ENCODE measurements around the gene GRSF1.
A peak's percentile ranks its signal among the peaks of the same experiment; 100 is the strongest.
"Not testable (repeated sequence)": the region's sequence is repeated elsewhere in the genome, so short reads cannot be mapped to it uniquely, and the experiment has no call there.

GRSF1 gene

GRCh38 chr4:70831293-70831692, 8.4 kb downstream of the GRSF1 start:
- DNase-seq: no peak

- no peak for DNase-seq
These were observed 9.6 kb downstream of the GRSF1 start for GRCh38 chr4:70830054-70830453.

GRCh38 chr4:70829492-70829891, 10.2 kb downstream of the GRSF1 start:
- no peak for DNase-seq

GRCh38 chr4:70829015-70829414, 10.7 kb downstream of the GRSF1 start:
- no peak for DNase-seq

GRCh38 chr4:70818921-70819320, 20.8 kb downstream of the GRSF1 start:
- no peak for DNase-seq

- DNase-seq: peak; percentile 85
These were observed 21.4 kb downstream of the GRSF1 start for GRCh38 chr4:70818173-70818855.

GRCh38 chr4:70816894-70817293, 22.8 kb downstream of the GRSF1 start:
- no peak for DNase-seq

- no peak for DNase-seq
These were observed 24.3 kb downstream of the GRSF1 start for GRCh38 chr4:70815370-70815769.

GRCh38 chr4:70808151-70808550, 31.5 kb downstream of the GRSF1 start:
- DNase-seq: peak; percentile 57

GRCh38 chr4:70802928-70803580, 36.6 kb downstream of the GRSF1 start:
- no peak for DNase-seq

- DNase-seq: no peak
These were observed 38.4 kb downstream of the GRSF1 start for GRCh38 chr4:70801265-70801809.

GRCh38 chr4:70793626-70794025, 46.1 kb downstream of the GRSF1 start:
- DNase-seq: no peak

- no peak for DNase-seq
These were observed 51.0 kb downstream of the GRSF1 start for GRCh38 chr4:70788733-70789132.

- DNase-seq: no peak
These were observed 52.2 kb downstream of the GRSF1 start for GRCh38 chr4:70787496-70787895.

GRCh38 chr4:70783096-70783495, 56.6 kb downstream of the GRSF1 start:
- no peak for DNase-seq

GRCh38 chr4:70778888-70779422, 60.7 kb downstream of the GRSF1 start:
- DNase-seq: no peak

GRCh38 chr4:70772929-70773555, 66.6 kb downstream of the GRSF1 start:
- peak; percentile 38 for DNase-seq

- not testable (repeated sequence) for DNase-seq
These were observed 70.3 kb downstream of the GRSF1 start for GRCh38 chr4:70769396-70769795.

- no peak for DNase-seq
These were observed 71.3 kb downstream of the GRSF1 start for GRCh38 chr4:70768301-70768948.

All from MV-4-11 (cell line).